GM12878 (cell line): Measurements from ENCODE around the gene SF3A1. TPM values are rescaled to one million over a fixed set of nuclear protein-coding genes. Genes with fewer than 3 reads are reported as not detected.

Experiments used
- ATAC-seq: fragments of 200-7000 bp; cut with Tn5 transposase; 3 replicates; pipeline ENCODE4 v1.9.1; 2020; ENCODE audit warnings: mild to moderate bottlenecking, moderate library complexity
- BruUV-seq: library from RNA; stranded (reverse); fragments of 400-500 nt; replicated peaks from 2 replicates; lab custom pipeline; 2021; lab: Mats Ljungman, UMichigan
- CTCF ChIA-PET: fragments of 300-600 bp; sonication (Branson Sonifier 250); formaldehyde crosslinking; extraction: SDS; loops from one replicate; lab custom pipeline; 2021; ENCODE audit warnings: inconsistent platforms; lab: Yijun Ruan, JAX
- POLR2A ChIA-PET: fragments of 350-600 bp; formaldehyde crosslinking; extraction: SDS; loops from one replicate; lab custom pipeline; 2021; ENCODE audit warnings: inconsistent platforms; lab: Charles Lee
- RAD21 ChIA-PET: fragments of 300-600 bp; sonication (Branson Sonifier 250); formaldehyde crosslinking; loops from one replicate; lab custom pipeline; 2023; ENCODE audit warnings: antibody characterized with exemption; ENCODE audit not compliant: unreplicated experiment; lab: Charles Lee
- SMC1A ChIA-PET: fragments of 300-600 bp; sonication (Branson Sonifier 250); formaldehyde crosslinking; loops from one replicate; lab custom pipeline; 2023; ENCODE audit not compliant: unreplicated experiment, uncharacterized antibody; lab: Charles Lee
- DNase-seq: peaks from one replicate; pipeline ENCODE4 v3.0.0-alpha.2; 2011; ENCODE audit warnings: low read depth, low spot score
- FAIRE-seq: peaks from 3 replicates; lab custom pipeline; 2011; peaks lifted over from hg19 to GRCh38; lab: Jason Lieb, UNC
- H2AFZ ChIP-seq: 2 replicates; pipeline ENCODE4 v1.6.0; 2011; ENCODE audit warnings: low read depth, low read length, control low read depth; ENCODE audit not compliant: control insufficient read depth
- H3K27ac ChIP-seq: 2 replicates; pipeline ENCODE4 v1.5.1; 2011; ENCODE audit warnings: control low read depth; ENCODE audit not compliant: control insufficient read depth, insufficient read depth
- H3K27me3 ChIP-seq, 2 experiments: replicated peaks in 1 of 2; 2 replicates each; pipeline versions ENCODE4 v1.6.0 to v1.6.1; 2011; ENCODE audit warnings: low read length in 1 of 2; ENCODE audit not compliant: control insufficient read depth in 2 of 2, insufficient read depth in 2 of 2
- H3K36me3 ChIP-seq, 2 experiments: 2 replicates each; pipeline ENCODE4 v1.5.1; 2011; ENCODE audit warnings: low read length in 1 of 2; ENCODE audit not compliant: control insufficient read depth in 2 of 2, insufficient read depth in 2 of 2
- H3K4me1 ChIP-seq: 2 replicates; pipeline ENCODE4 v1.6.1; 2011; ENCODE audit warnings: mild to moderate bottlenecking, low read length, moderate library complexity, mixed read lengths; ENCODE audit not compliant: control insufficient read depth, insufficient read depth
- H3K4me2 ChIP-seq: 2 replicates; pipeline ENCODE4 v1.6.0; 2011; ENCODE audit warnings: control low read depth; ENCODE audit not compliant: control insufficient read depth, insufficient read depth
- H3K4me3 ChIP-seq: fragments of 200-600 bp; sonication (generic); 2 replicates; pipeline ENCODE4 v1.5.1; 2016
- H3K79me2 ChIP-seq: 2 replicates; pipeline ENCODE4 v1.6.0; 2011; ENCODE audit warnings: low read length; ENCODE audit not compliant: control insufficient read depth, insufficient read depth
- H3K9ac ChIP-seq: 2 replicates; pipeline ENCODE4 v1.8.0; 2011; ENCODE audit warnings: low read length, control low read depth, mixed read lengths; ENCODE audit not compliant: control insufficient read depth, insufficient read depth
- H3K9me3 ChIP-seq: replicated peaks from 3 replicates; pipeline ENCODE4 v1.5.1; 2011; ENCODE audit warnings: mild to moderate bottlenecking, low read length; ENCODE audit not compliant: control insufficient read depth, insufficient read depth
- H4K20me1 ChIP-seq: 2 replicates; pipeline ENCODE4 v1.6.0; 2011; ENCODE audit not compliant: control insufficient read depth, insufficient read depth
- CREM ChIP-seq: IDR thresholded peaks from 2 replicates; pipeline ENCODE4 v1.6.1; 2014; ENCODE audit warnings: antibody characterized with exemption, low read depth
- POLR2A ChIP-seq: IDR thresholded peaks from 2 replicates; pipeline ENCODE4 v1.6.1; 2011; ENCODE audit warnings: low read depth, mild to moderate bottlenecking, low read length
- WGBS: methylation state at CpG from one replicate; pipeline ENCODE4 v1.1.6; 2016; ENCODE audit warnings: low lambda C conversion rate; ENCODE audit not compliant: insufficient replicate concordance, insufficient coverage; ENCODE audit errors: missing lambda C conversion rate; 5-methylcytosine and 5-hydroxymethylcytosine counted together
- in situ Hi-C: fragments of 300-500 bp; cut with MboI; formaldehyde crosslinking; loops from 9 replicates; pipeline ENCODE4 v1.14.3; 2018; ENCODE audit warnings: mixed read lengths
- intact Hi-C: fragments of 100-400 bp; cut with micrococcal nuclease; formaldehyde crosslinking; loops from one replicate; pipeline ENCODE4 v1.14.2; 2022; ENCODE audit not compliant: unreplicated experiment
- polyA plus RNA-seq, 11 experiments: library from polyadenylated mRNA; depleted of rRNA in 4 of 11; unstranded in 6 of 11; stranded (reverse) in 5 of 11; fragments of >200 nt; fragmentation: Nextera tagmentation in 4 of 11; fragmentation: Illumina TruSeq in 1 of 11; extraction: Ambion mirVana in 4 of 11; extraction: Trizol in 1 of 11; gene quantifications; 1 replicate in 1 of 11; 2 replicates in 10 of 11; pipeline versions ENCODE4 v1.2.1 to v1.2.3, GENCODE V29; 2011 to 2016; ENCODE audit warnings: inconsistent platforms in 2 of 11, missing spikeins in 2 of 11, low read depth in 1 of 11
- total RNA-seq, 4 experiments: library from RNA; depleted of rRNA in 3 of 4; stranded (reverse); fragments of >200 nt in 3 of 4; fragmentation: Illumina TruSeq in 1 of 4; extraction: Trizol in 1 of 4; gene quantifications; 2 replicates each; pipeline versions ENCODE4 v1.2.1 to v1.2.3, GENCODE V29; 2013 to 2021
- TF ChIP-seq, protein P1 (sequence below): fragments of 450-650 bp; IDR thresholded peaks from 2 replicates; pipeline ENCODE4 v1.6.1; 2017; ENCODE audit warnings: mild to moderate bottlenecking, moderate library complexity

The SF3A1 gene
- total and polyA plus RNA-seq, 10 of the 15 experiments (the other 5 are each of a cell fraction or from before 2014, with no cell fraction given), result 10.4 to 239 (median 46.0) TPM

DNA sequence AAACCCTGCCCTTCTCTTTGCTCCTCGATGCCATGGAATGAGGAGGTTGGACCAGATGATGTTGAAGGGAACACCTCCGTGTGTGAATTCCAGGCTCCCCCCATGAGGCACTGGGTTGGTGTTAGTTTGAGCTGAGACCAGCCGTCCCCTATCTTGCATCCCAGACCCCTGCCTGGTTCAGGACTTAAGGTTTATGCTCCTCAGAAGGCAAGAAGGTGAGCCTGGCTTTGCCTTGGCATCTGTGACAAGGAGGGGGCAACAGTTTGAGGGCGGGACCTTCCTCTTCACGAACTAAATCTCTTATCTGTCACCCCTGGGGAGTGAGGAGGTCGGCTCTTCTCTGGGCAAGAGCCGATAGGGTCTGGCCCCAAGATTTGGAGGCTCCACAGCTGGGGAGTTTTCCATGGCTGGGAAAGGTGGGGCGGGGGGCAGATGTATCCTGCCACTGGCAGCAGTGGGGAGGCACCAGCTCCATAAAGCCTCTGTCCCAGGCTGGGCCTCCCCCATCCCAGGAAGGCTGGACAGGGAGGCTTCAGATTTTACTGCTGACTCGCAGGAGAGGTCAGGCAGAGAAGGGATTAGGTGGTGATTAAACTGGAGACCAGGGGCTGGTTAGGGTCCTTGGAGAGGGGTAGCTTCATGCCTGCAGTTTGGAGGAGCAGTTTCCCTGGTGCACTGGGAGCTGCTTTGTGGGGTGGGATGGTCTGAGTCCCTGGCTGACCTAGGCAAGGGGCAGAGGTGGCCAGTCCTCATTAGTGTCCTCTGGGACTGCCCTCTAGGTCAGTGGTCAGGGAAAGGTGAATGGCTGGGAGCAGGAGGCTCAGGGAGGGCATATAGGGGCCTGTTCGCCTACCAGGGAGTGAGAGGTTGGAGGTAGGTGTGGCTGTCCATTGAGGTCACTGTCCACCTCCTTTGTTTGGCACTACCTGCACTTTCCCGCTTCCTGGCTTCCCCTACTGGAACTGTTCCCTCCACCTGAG, 41.3 kb upstream of the SF3A1 start:
- Histone ChIP-seq H3K9me3 (no peaks in the 10 kb centered on the region), H3K4me2 (no peak overlapping the region), H3K27ac (no peak overlapping the region), H3K79me2 (no peaks in the 10 kb centered on the region), H3K27me3 (peaks cover 4 to 9% of the 10 kb centered on the region in 2 experiments), H3K4me1 (peaks cover 13% of the 10 kb centered on the region), H2AFZ (no peak overlapping the region), H3K4me3 (no peak overlapping the region), H3K36me3 (no peaks in the 10 kb centered on the region), H3K9ac (no peak overlapping the region), H4K20me1 (no peaks in the 10 kb centered on the region)
- SMC1A ChIA-PET, result interaction anchor here (0.8 to 0.9 kb wide), 2 partner anchors 25 to 27 kb away, joined by 3 to 5 read pairs; no protein-coding TSS in a partner anchor
- BruUV-seq, result TSS peak; percentile 17
- in situ Hi-C loops (no loop called here), intact Hi-C loops (no loop called here)
- RAD21 ChIA-PET, result interaction anchor here (0.6 to 11.5 kb wide), 2 partner anchors 26 to 150 kb away, joined by 3 to 137 read pairs; partner anchors contain the start of gene MTFP1
- DNase-seq, result no peak
- CTCF ChIA-PET, result interaction anchor here (1.2 to 10.5 kb wide), 4 partner anchors 10 to 110 kb away, joined by 5 to 172 read pairs (median 8); partner anchors contain the start of genes CASTOR1 and MTFP1
- peak; percentile 11; the same call in 1 of the 2 replicates for TF ChIP-seq POLR2A
- TF ChIP-seq CREM, result no peak
- TF ChIP-seq, protein P1, sequence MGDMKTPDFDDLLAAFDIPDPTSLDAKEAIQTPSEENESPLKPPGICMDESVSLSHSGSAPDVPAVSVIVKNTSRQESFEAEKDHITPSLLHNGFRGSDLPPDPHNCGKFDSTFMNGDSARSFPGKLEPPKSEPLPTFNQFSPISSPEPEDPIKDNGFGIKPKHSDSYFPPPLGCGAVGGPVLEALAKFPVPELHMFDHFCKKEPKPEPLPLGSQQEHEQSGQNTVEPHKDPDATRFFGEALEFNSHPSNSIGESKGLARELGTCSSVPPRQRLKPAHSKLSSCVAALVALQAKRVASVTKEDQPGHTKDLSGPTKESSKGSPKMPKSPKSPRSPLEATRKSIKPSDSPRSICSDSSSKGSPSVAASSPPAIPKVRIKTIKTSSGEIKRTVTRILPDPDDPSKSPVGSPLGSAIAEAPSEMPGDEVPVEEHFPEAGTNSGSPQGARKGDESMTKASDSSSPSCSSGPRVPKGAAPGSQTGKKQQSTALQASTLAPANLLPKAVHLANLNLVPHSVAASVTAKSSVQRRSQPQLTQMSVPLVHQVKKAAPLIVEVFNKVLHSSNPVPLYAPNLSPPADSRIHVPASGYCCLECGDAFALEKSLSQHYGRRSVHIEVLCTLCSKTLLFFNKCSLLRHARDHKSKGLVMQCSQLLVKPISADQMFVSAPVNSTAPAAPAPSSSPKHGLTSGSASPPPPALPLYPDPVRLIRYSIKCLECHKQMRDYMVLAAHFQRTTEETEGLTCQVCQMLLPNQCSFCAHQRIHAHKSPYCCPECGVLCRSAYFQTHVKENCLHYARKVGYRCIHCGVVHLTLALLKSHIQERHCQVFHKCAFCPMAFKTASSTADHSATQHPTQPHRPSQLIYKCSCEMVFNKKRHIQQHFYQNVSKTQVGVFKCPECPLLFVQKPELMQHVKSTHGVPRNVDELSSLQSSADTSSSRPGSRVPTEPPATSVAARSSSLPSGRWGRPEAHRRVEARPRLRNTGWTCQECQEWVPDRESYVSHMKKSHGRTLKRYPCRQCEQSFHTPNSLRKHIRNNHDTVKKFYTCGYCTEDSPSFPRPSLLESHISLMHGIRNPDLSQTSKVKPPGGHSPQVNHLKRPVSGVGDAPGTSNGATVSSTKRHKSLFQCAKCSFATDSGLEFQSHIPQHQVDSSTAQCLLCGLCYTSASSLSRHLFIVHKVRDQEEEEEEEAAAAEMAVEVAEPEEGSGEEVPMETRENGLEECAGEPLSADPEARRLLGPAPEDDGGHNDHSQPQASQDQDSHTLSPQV, result no peak
- WGBS, result 24% methylated on average over 11 of the region's 11 CpGs
- no peak for ATAC-seq
- FAIRE-seq, result no peak
- POLR2A ChIA-PET, result interaction anchor here (1.2 to 3.6 kb wide), 3 partner anchors 15 to 26 kb away, joined by 3 to 24 read pairs (median 11); no protein-coding TSS in a partner anchor
